Thoracic aorta (tissue), 2 donors: Measurements from ENCODE around the gene TBC1D13. TPM values are rescaled to one million over a fixed set of nuclear protein-coding genes. Genes with fewer than 3 reads are reported as not detected.
"Not testable (repeated sequence)": the region's sequence is repeated elsewhere in the genome, so short reads cannot be mapped to it uniquely, and the experiment has no call there.

Experiments
- ATAC-seq: fragments of 150-250 bp; one replicate; pipeline ENCODE4 v1.8.0; 2017; ENCODE audit warnings: low read depth; ENCODE audit not compliant: insufficient number of reproducible peaks, low FRiP score
- DNase-seq: peaks from one replicate; pipeline ENCODE4 v3.0.0-alpha.2; 2020; ENCODE audit warnings: low spot score
- H3K27ac ChIP-seq, 2 donors: fragments of 200-600 bp; sonication (generic); 1 replicate in 1 of 2; 2 replicates in 1 of 2; pipeline ENCODE4 v1.5.1; 2016; ENCODE audit warnings: mild to moderate bottlenecking in 2 of 2, moderate library complexity in 2 of 2
- H3K27me3 ChIP-seq: fragments of 200-600 bp; sonication (generic); replicated peaks from 2 replicates; pipeline ENCODE4 v1.6.0; 2016; ENCODE audit warnings: mild to moderate bottlenecking; ENCODE audit not compliant: insufficient read depth
- H3K36me3 ChIP-seq: fragments of 200-600 bp; sonication (generic); one replicate; pipeline ENCODE4 v1.5.1; 2016
- H3K4me1 ChIP-seq, 2 donors: fragments of 200-600 bp; sonication (generic); 1 replicate in 1 of 2; 2 replicates in 1 of 2; pipeline versions ENCODE4 v1.5.1 to v1.6.0; 2016; ENCODE audit warnings: low read depth in 2 of 2, mild to moderate bottlenecking in 1 of 2; ENCODE audit not compliant: control insufficient read depth in 1 of 2
- H3K4me3 ChIP-seq: fragments of 200-600 bp; sonication (generic); 2 replicates; pipeline ENCODE4 v1.5.1; 2016; ENCODE audit warnings: mild to moderate bottlenecking
- H3K9me3 ChIP-seq: fragments of 200-600 bp; sonication (generic); 2 replicates; pipeline ENCODE4 v1.5.1; 2016
- CTCF ChIP-seq: fragments of 200-600 bp; sonication (generic); IDR thresholded peaks from one replicate; pipeline ENCODE4 v1.5.1; 2019; ENCODE audit warnings: antibody characterized with exemption
- total RNA-seq, 2 donors: library from RNA; depleted of rRNA; stranded (reverse); fragments of >200 nt; gene quantifications; one replicate each; pipeline versions ENCODE4 v1.1.0 to v1.2.3, GENCODE V29; 2016

The TBC1D13 gene
- total RNA-seq, 2 donors from 2014 or later: 15.6 to 25.7 TPM

GRCh38 chr9:128774804-128775203 is 12.2 kb upstream of the TBC1D13 start:
- no peak for TF ChIP-seq CTCF
- DNase-seq (no peak), ATAC-seq (no peak)
- Histone ChIP-seq H3K27ac (no peak overlapping the region), H3K4me3 (no peak overlapping the region), H3K36me3 (no peaks in the 10 kb centered on the region), H3K27me3 (no peaks in the 10 kb centered on the region), H3K9me3 (no peaks in the 10 kb centered on the region), H3K4me1 (peaks cover 10 to 22% of the 10 kb centered on the region in 2 donors)

- not testable (repeated sequence) for DNase-seq, H3K4me3 ChIP-seq, H3K27me3 ChIP-seq, H3K36me3 ChIP-seq, H3K9me3 ChIP-seq, H3K27ac ChIP-seq, ATAC-seq, H3K4me1 ChIP-seq
These were observed 7.0 kb upstream of the TBC1D13 start for GRCh38 chr9:128780093-128780492.

- DNase-seq: no peak
- H3K36me3 ChIP-seq: no peaks in the 10 kb centered on the region
- no peak for TF ChIP-seq CTCF
- H3K27ac ChIP-seq: no peak overlapping the region
- H3K9me3 ChIP-seq: no peaks in the 10 kb centered on the region
- no peak overlapping the region for H3K4me3 ChIP-seq
- H3K4me1 ChIP-seq: peaks cover under 1 to 8% of the 10 kb centered on the region in 2 donors
- H3K27me3 ChIP-seq: no peaks in the 10 kb centered on the region
- ATAC-seq: no peak
These were observed 5.6 kb upstream of the TBC1D13 start for GRCh38 chr9:128781187-128782070.

- no peaks in the 10 kb centered on the region for H3K36me3 ChIP-seq
- DNase-seq (no peak), ATAC-seq (no peak)
- no peaks in the 10 kb centered on the region for H3K9me3 ChIP-seq
- H3K27me3 ChIP-seq: no peaks in the 10 kb centered on the region
- peaks cover 3 to 12% of the 10 kb centered on the region in 2 donors for H3K4me1 ChIP-seq
- H3K27ac ChIP-seq: no peak overlapping the region
- no peak overlapping the region for H3K4me3 ChIP-seq
- TF ChIP-seq CTCF: no peak
These were observed 4.4 kb upstream of the TBC1D13 start for GRCh38 chr9:128782669-128783068.

GRCh38 chr9:128785427-128785826 is 1.6 kb upstream of the TBC1D13 start:
- Histone ChIP-seq H3K4me3 (no peak overlapping the region), H3K27ac (no peak overlapping the region), H3K9me3 (no peaks in the 10 kb centered on the region), H3K36me3 (peaks cover 2% of the 10 kb centered on the region), H3K4me1 (peaks cover 7 to 25% of the 10 kb centered on the region in 2 donors), H3K27me3 (no peaks in the 10 kb centered on the region)
- DNase-seq (no peak), ATAC-seq (no peak)
- TF ChIP-seq CTCF: no peak
